ENCODE measurements around the gene FGG.

The FGG gene

DNA sequence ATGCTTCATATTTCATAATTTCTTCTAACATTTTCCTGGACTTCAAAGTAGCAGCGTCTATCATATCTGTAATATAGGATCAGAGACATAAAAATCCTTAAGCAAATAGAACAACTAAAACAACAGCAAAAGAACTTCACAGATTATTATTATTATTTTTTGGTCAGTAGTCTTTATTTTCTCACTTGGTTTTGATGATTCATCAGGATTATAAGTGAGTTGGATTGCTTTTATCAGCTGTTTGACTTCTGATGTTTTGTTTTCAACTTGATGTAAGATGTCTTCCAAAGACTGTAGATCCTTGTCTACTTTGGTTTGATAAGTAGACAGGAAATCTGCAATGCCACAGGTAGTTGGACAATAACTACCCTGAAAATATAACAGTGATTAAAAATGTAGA is 623 bp downstream of the FGG start:
- TF ChIP-seq YY1 (IDR thresholded peaks at IDR 0.05; ENCODE audit: low read depth) (no peak), TEAD4 (IDR thresholded peaks at IDR 0.05) (no peak), ZBTB7A (IDR thresholded peaks at IDR 0.05; ENCODE audit: low read depth) (no peak), RAD21 (IDR thresholded peaks at IDR 0.05; ENCODE audit: low read depth) (no peak), CEBPB (IDR thresholded peaks at IDR 0.05) (no peak), EGR1 (IDR thresholded peaks at IDR 0.05) (no peak), TAF1 (IDR thresholded peaks at IDR 0.05; ENCODE audit: low read depth) (no peak), NFIC (IDR thresholded peaks at IDR 0.05) (no peak), CREB1 (IDR thresholded peaks at IDR 0.05; ENCODE audit: low read depth) (no peak), FOXM1 (IDR thresholded peaks at IDR 0.05; ENCODE audit: borderline replicate concordance, low read depth) (no peak), EP300 (IDR thresholded peaks at IDR 0.05; ENCODE audit: borderline replicate concordance) (no peak), TCF12 (IDR thresholded peaks at IDR 0.05; ENCODE audit: low read depth) (no peak)
- TF ChIP-seq, protein P1, sequence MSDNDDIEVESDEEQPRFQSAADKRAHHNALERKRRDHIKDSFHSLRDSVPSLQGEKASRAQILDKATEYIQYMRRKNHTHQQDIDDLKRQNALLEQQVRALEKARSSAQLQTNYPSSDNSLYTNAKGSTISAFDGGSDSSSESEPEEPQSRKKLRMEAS (IDR thresholded peaks at IDR 0.05), result no peak

DNA sequence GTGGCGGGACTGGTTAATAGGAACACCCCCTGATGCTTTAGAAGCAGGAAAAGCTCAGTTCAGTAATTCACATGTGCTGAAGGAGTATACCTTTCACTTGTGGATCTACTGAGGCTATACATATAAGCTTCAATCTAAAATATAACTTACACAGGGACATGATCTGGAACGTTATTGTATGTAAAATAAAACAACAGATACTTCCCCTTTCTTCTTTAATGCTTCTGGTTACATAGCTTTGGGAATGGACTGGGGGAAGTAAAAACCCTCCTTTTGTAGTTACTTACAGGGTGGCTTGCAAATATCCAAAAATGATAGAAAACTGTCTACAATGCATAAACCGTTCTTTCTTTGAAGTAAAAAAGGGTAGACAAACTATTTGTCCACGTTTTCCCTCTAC is 1.9 kb downstream of the FGG start:
- no peak for TF ChIP-seq CREB1 (IDR thresholded peaks at IDR 0.05; ENCODE audit: low read depth)
- TF ChIP-seq EGR1 (IDR thresholded peaks at IDR 0.05), result no peak
- no peak for TF ChIP-seq RAD21 (IDR thresholded peaks at IDR 0.05; ENCODE audit: low read depth)
- TF ChIP-seq, protein P2, sequence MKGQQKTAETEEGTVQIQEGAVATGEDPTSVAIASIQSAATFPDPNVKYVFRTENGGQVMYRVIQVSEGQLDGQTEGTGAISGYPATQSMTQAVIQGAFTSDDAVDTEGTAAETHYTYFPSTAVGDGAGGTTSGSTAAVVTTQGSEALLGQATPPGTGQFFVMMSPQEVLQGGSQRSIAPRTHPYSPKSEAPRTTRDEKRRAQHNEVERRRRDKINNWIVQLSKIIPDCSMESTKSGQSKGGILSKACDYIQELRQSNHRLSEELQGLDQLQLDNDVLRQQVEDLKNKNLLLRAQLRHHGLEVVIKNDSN (IDR thresholded peaks at IDR 0.05), result no peak
- no peak for TF ChIP-seq TAF1 (IDR thresholded peaks at IDR 0.05; ENCODE audit: low read depth)
- TF ChIP-seq CEBPB (IDR thresholded peaks at IDR 0.05), result no peak

DNA sequence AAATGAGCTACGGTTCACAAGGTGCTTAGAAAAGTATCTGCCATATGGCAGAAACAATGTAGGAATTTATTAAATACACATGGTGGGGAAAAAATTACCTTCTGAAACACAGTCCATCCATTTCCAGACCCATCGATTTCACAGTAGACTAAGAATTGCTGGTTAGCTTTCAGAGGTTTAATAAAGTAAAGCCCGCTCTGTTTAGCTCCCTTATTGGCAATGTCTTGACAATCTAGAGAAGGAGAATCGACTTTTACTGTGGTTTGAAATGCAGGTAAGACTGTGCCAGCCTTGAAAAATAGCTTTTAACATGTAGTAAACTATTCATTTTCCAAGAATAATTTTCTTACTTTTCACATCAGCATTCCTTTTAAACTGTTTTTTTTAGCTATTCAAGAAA is 2.9 kb downstream of the FGG start:
- TF ChIP-seq NFIC (IDR thresholded peaks at IDR 0.05) (no peak), YY1 (IDR thresholded peaks at IDR 0.05; ENCODE audit: low read depth) (no peak), RAD21 (IDR thresholded peaks at IDR 0.05; ENCODE audit: low read depth) (no peak), EP300 (IDR thresholded peaks at IDR 0.05; ENCODE audit: borderline replicate concordance) (no peak), CEBPB (IDR thresholded peaks at IDR 0.05) (no peak), TAF1 (IDR thresholded peaks at IDR 0.05; ENCODE audit: low read depth) (no peak), TEAD4 (IDR thresholded peaks at IDR 0.05) (no peak)
- TF ChIP-seq, protein P2 (IDR thresholded peaks at IDR 0.05), result no peak

DNA sequence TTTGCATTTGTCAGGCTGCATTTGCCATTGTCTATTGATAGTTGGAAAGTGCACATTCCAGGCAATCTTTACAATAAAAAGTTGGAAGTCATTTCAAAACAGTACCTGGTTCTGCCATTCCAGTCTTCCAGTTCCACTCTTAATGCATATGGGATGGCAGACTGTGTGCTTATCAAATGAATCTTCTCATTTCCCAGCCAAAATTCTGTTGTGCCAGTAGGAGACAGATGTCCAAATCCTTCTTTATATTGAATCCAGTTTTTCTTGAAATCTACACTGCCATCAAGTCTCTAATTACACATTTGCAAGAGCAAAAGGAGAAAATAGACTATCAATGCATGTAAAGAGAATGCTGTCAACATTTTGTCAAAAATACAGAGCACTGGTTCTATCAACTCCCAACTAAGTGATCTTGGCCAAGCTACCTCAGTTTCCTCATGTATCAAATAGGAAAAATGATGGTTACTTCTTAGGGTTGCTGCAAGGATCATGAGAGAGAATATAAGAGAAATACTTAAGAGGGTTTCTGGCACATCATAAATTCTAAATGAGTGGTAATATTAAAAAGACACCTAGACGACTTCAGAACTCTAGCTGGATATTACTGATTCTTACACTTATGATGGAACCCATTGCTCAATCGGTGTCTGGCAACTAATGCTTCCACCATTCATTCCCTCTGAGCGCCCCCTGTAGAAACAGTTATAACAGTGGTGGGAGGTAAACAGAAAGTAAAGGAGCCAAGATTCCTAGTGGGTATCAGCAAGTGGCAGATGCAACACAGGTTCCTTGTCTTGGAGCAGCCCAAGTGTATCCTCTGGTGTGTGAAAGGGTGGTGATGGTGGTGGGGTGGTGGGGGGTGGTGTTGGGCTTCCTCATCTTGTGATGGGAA is 3.8 kb downstream of the FGG start:
- TF ChIP-seq EP300 (IDR thresholded peaks at IDR 0.05; ENCODE audit: borderline replicate concordance) (no peak), RAD21 (IDR thresholded peaks at IDR 0.05; ENCODE audit: low read depth) (no peak), TCF12 (IDR thresholded peaks at IDR 0.05; ENCODE audit: low read depth) (no peak), CREB1 (IDR thresholded peaks at IDR 0.05; ENCODE audit: low read depth) (no peak), YY1 (IDR thresholded peaks at IDR 0.05; ENCODE audit: low read depth) (no peak), EGR1 (IDR thresholded peaks at IDR 0.05) (no peak), ZBTB7A (IDR thresholded peaks at IDR 0.05; ENCODE audit: low read depth) (no peak), NFIC (IDR thresholded peaks at IDR 0.05) (no peak), TEAD4 (IDR thresholded peaks at IDR 0.05) (no peak), TAF1 (IDR thresholded peaks at IDR 0.05; ENCODE audit: low read depth) (no peak), CEBPB (IDR thresholded peaks at IDR 0.05) (no peak), FOXM1 (IDR thresholded peaks at IDR 0.05; ENCODE audit: borderline replicate concordance, low read depth) (no peak)
- TF ChIP-seq, protein P2 (IDR thresholded peaks at IDR 0.05), result no peak
- TF ChIP-seq, protein P3, sequence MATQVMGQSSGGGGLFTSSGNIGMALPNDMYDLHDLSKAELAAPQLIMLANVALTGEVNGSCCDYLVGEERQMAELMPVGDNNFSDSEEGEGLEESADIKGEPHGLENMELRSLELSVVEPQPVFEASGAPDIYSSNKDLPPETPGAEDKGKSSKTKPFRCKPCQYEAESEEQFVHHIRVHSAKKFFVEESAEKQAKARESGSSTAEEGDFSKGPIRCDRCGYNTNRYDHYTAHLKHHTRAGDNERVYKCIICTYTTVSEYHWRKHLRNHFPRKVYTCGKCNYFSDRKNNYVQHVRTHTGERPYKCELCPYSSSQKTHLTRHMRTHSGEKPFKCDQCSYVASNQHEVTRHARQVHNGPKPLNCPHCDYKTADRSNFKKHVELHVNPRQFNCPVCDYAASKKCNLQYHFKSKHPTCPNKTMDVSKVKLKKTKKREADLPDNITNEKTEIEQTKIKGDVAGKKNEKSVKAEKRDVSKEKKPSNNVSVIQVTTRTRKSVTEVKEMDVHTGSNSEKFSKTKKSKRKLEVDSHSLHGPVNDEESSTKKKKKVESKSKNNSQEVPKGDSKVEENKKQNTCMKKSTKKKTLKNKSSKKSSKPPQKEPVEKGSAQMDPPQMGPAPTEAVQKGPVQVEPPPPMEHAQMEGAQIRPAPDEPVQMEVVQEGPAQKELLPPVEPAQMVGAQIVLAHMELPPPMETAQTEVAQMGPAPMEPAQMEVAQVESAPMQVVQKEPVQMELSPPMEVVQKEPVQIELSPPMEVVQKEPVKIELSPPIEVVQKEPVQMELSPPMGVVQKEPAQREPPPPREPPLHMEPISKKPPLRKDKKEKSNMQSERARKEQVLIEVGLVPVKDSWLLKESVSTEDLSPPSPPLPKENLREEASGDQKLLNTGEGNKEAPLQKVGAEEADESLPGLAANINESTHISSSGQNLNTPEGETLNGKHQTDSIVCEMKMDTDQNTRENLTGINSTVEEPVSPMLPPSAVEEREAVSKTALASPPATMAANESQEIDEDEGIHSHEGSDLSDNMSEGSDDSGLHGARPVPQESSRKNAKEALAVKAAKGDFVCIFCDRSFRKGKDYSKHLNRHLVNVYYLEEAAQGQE (IDR thresholded peaks at IDR 0.05; ENCODE audit: low read depth), result no peak
- TF ChIP-seq, protein P1 (IDR thresholded peaks at IDR 0.05), result no peak

DNA sequence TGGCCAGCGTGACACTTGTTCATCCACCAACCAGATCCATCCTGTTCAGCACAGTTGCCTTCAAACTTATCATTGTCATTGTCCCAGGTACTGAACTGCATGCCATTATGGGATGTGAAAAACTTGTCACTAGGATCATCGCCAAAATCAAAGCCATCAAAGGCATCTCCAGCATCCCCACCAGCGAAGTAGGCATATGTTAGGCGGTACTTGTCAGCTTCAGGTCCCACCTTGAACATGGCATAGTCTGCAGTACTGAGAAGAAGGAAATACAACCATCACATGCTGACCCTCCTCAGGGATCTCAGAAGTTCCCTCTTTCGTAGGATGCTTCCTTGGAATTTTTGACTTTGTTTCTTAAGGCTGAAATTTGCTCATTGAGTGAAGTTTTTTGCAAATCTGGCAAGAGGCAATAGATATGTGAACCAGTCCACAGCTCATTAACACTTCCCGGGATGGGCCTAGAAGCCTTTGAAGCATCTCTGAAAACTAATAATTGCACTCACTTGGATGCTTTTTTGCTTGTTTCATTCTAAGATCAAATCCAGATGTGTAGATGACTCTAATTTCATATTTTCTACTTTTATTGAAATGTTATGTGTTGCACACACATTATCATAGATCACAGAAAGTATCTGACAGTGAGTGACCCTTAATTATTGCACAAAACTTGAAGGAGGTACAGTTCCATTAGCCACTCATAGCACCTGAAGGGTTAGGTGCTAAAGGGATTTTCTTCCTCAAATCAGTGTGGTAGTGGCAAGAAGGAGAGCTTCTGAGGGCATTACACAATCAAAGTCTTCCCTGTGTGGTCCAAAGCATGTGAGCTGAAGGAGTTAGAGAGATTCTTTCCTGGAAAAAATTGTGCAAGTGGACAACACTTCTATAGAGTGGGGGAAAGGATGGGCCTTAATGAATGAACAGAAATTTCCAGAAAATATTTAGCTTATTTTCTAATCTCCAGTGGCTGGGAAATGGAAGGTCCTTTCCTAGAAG is 5.4 kb downstream of the FGG start:
- TF ChIP-seq YY1 (IDR thresholded peaks at IDR 0.05; ENCODE audit: low read depth) (no peak), TCF12 (IDR thresholded peaks at IDR 0.05; ENCODE audit: low read depth) (no peak), EP300 (IDR thresholded peaks at IDR 0.05; ENCODE audit: borderline replicate concordance) (no peak), CREB1 (IDR thresholded peaks at IDR 0.05; ENCODE audit: low read depth) (no peak), TEAD4 (IDR thresholded peaks at IDR 0.05) (no peak), TAF1 (IDR thresholded peaks at IDR 0.05; ENCODE audit: low read depth) (no peak), EGR1 (IDR thresholded peaks at IDR 0.05) (no peak), ZBTB7A (IDR thresholded peaks at IDR 0.05; ENCODE audit: low read depth) (no peak), FOXM1 (IDR thresholded peaks at IDR 0.05; ENCODE audit: borderline replicate concordance, low read depth) (no peak), NFIC (IDR thresholded peaks at IDR 0.05) (no peak), CEBPB (IDR thresholded peaks at IDR 0.05) (no peak), RAD21 (IDR thresholded peaks at IDR 0.05; ENCODE audit: low read depth) (no peak)
- TF ChIP-seq, protein P1 (IDR thresholded peaks at IDR 0.05), result no peak
- TF ChIP-seq, protein P3 (IDR thresholded peaks at IDR 0.05; ENCODE audit: low read depth), result no peak
- TF ChIP-seq, protein P2 (IDR thresholded peaks at IDR 0.05), result no peak
